Lung (tissue), 12 donors: Measurements from ENCODE around the gene SLC43A3. TPM values are rescaled to one million over a fixed set of nuclear protein-coding genes. Genes with fewer than 3 reads are reported as not detected.

Experiments used
- ATAC-seq: fragments of 200-7000 bp; cut with Tn5 transposase; one replicate; pipeline ENCODE4 v1.9.1; 2020; ENCODE audit warnings: moderate number of reproducible peaks; ENCODE audit not compliant: insufficient read depth, low FRiP score
- DNase-seq, 3 donors: peaks; one replicate each; pipeline ENCODE4 v3.0.0-alpha.2; 2013 to 2017
- H3K27ac ChIP-seq, 2 donors: one replicate each; pipeline ENCODE4 v1.5.1; 2013; ENCODE audit warnings: mild to moderate bottlenecking in 2 of 2, moderate library complexity in 2 of 2, control low read depth in 1 of 2, inconsistent platforms in 1 of 2, low read depth in 1 of 2, low read length in 1 of 2
- H3K27me3 ChIP-seq, 3 donors: one replicate each; pipeline ENCODE4 v1.5.1; 2013; ENCODE audit warnings: low read length in 2 of 3; ENCODE audit not compliant: control insufficient read depth in 3 of 3, insufficient read depth in 3 of 3
- H3K36me3 ChIP-seq, 4 donors: one replicate each; pipeline ENCODE4 v1.5.1; 2013; ENCODE audit warnings: low read length in 4 of 4, mild to moderate bottlenecking in 1 of 4, moderate library complexity in 1 of 4; ENCODE audit not compliant: control insufficient read depth in 4 of 4, insufficient read depth in 4 of 4
- H3K4me1 ChIP-seq, 5 donors: one replicate each; pipeline ENCODE4 v1.5.1; 2013; ENCODE audit warnings: low read length in 5 of 5, mild to moderate bottlenecking in 2 of 5, moderate library complexity in 1 of 5; ENCODE audit not compliant: control insufficient read depth in 5 of 5, insufficient read depth in 5 of 5
- H3K4me3 ChIP-seq: one replicate; pipeline ENCODE4 v1.5.1; 2013; ENCODE audit warnings: mild to moderate bottlenecking, control low read depth, moderate library complexity
- H3K9ac ChIP-seq, 2 donors: one replicate each; pipeline ENCODE4 v1.5.1; 2013; ENCODE audit warnings: low read length in 2 of 2, control low read depth in 1 of 2; ENCODE audit not compliant: insufficient read depth in 1 of 2
- H3K9me3 ChIP-seq, 4 donors: one replicate each; pipeline ENCODE4 v1.5.1; 2013; ENCODE audit warnings: low read length in 3 of 4, mild to moderate bottlenecking in 1 of 4, moderate library complexity in 1 of 4; ENCODE audit not compliant: control insufficient read depth in 4 of 4, insufficient read depth in 3 of 4
- CTCF ChIP-seq: IDR thresholded peaks from 2 replicates; pipeline ENCODE4 v1.5.1; 2012; ENCODE audit warnings: mild to moderate bottlenecking; ENCODE audit errors: control extremely low read depth, extremely low read depth
- WGBS, 2 donors: extraction: QIAGEN DNeasy Blood & Tissue Kit; methylation state at CpG; one replicate each; pipeline ENCODE4 v1.1.7; 2013; 5-methylcytosine and 5-hydroxymethylcytosine counted together
- polyA plus RNA-seq, 2 donors: library from polyadenylated mRNA; stranded (reverse); fragments of 200-250 nt; gene quantifications; one replicate each; pipeline ENCODE4 v1.2.1, GENCODE V29; 2013
- total RNA-seq, 2 donors: library from RNA; depleted of rRNA in 1 of 2; stranded (reverse); fragments of >200 nt in 1 of 2; gene quantifications; one replicate each; pipeline ENCODE4 v1.2.1, GENCODE V29; 2014 to 2021
- donor health status: control.
- donor health status: control.
- donor health status: Bipolar disorder and iron deficiency.
- donor health status: healthy.
- donor health status: DM: yes; HTN: yes; CAD: no.

SLC43A3 gene
- total and polyA plus RNA-seq, 4 donors, result 23.3 to 155 (median 105) TPM

- peaks cover 0 to 17% (median 14%) of the 10 kb centered on the region in 5 donors for H3K4me1 ChIP-seq
- TF ChIP-seq CTCF, result peak; percentile 32
- H3K27me3 ChIP-seq, result peaks cover 0 to 53% (median 20%) of the 10 kb centered on the region in 3 donors
- H3K9me3 ChIP-seq, result no peaks in the 10 kb centered on the region
- peak; percentile 45 for ATAC-seq
- H3K27ac ChIP-seq, result no peak overlapping the region
- no peak overlapping the region for H3K9ac ChIP-seq
- H3K4me3 ChIP-seq, result no peak overlapping the region
- peak; percentile 62 to 73 (median 68) for DNase-seq
- no peaks in the 10 kb centered on the region for H3K36me3 ChIP-seq
- 1% methylated on average over 44 of the region's 44 CpGs for WGBS, 2 donors
These were observed 31.7 kb upstream of the SLC43A3 start for GRCh38 chr11:57458410-57459163.

- DNase-seq (no peak), ATAC-seq (no peak)
- Histone ChIP-seq H3K36me3 (no peaks in the 10 kb centered on the region), H3K27ac (no peak overlapping the region), H3K4me3 (no peak overlapping the region), H3K9me3 (no peaks in the 10 kb centered on the region), H3K9ac (no peak overlapping the region), H3K27me3 (peaks cover 0 to 49% (median 20%) of the 10 kb centered on the region in 3 donors), H3K4me1 (peaks cover 0 to 18% (median 15%) of the 10 kb centered on the region in 5 donors)
- TF ChIP-seq CTCF, result no peak
- 2 to 4% methylated on average over 12 to 16 of the region's 16 CpGs for WGBS, 2 donors
These were observed 31.1 kb upstream of the SLC43A3 start for GRCh38 chr11:57458060-57458409.

- ATAC-seq (no peak), DNase-seq (no peak)
- peaks cover 0 to 19% (median 15%) of the 10 kb centered on the region in 5 donors for H3K4me1 ChIP-seq
- WGBS, 2 donors, result 6 to 13% methylated on average over 7 of the region's 7 CpGs
- no peak overlapping the region for H3K9ac ChIP-seq
- TF ChIP-seq CTCF, result no peak
- H3K27me3 ChIP-seq, result peaks cover 0 to 45% (median 22%) of the 10 kb centered on the region in 3 donors
- no peaks in the 10 kb centered on the region for H3K9me3 ChIP-seq
- no peak overlapping the region for H3K4me3 ChIP-seq
- H3K36me3 ChIP-seq, result no peaks in the 10 kb centered on the region
- no peak overlapping the region for H3K27ac ChIP-seq
These were observed 30.7 kb upstream of the SLC43A3 start for GRCh38 chr11:57457643-57458023.
